ENCODE data around the gene R3HDM4. TPM values are rescaled to one million over a fixed set of nuclear protein-coding genes. Genes with fewer than 3 reads are reported as not detected.

R3HDM4 gene
- total and polyA plus RNA-seq, 9 of the 15 experiments (the other 6 are each of a cell fraction or from before 2014, with no cell fraction given), result 3.2 to 154 (median 59.0) TPM

- Histone ChIP-seq H3K4me3 (no peak overlapping the region), H3K9ac (ENCODE audit: insufficient read depth in 1 of 2, low read depth in 2 of 2, low read length in 2 of 2) (0 out of 4 replicates have a peak overlapping the region, but pooled peaks of 1 of the 2 experiments have one; percentile 26), H3K4me2 (ENCODE audit: insufficient read depth, low read length) (no peak overlapping the region), H3K27ac (ENCODE audit: extremely low read depth, low read depth, low read length) (no peak overlapping the region), H3K9me1 (ENCODE audit: control insufficient read depth, insufficient read depth, low read length) (peaks cover 6% of the 10 kb centered on the region), H3K4me1 (replicated peaks in 1 of 2; ENCODE audit: control insufficient read depth in 2 of 2, insufficient read depth in 2 of 2, low read length in 2 of 2) (peaks cover 15 to 80% of the 10 kb centered on the region in 2 experiments), H3K9me3 (replicated peaks; ENCODE audit: control insufficient read depth, insufficient read depth, low read depth, low read length) (no peaks in the 10 kb centered on the region), H3K79me2 (ENCODE audit: control insufficient read depth, insufficient read depth, low read length) (peaks cover 78% of the 10 kb centered on the region), H3K27me3 (ENCODE audit: control insufficient read depth in 2 of 2, insufficient read depth in 2 of 2, low read length in 2 of 2) (no peaks in the 10 kb centered on the region), H2AFZ (ENCODE audit: low read depth, low read length) (no peak overlapping the region), H4K20me1 (replicated peaks; ENCODE audit: control insufficient read depth, insufficient read depth, low read length) (peaks cover 24% of the 10 kb centered on the region), H3K36me3 (ENCODE audit: control insufficient read depth, insufficient read depth, low read length) (peaks cover 54% of the 10 kb centered on the region; the same call in 2 of the 3 replicates)
- intact Hi-C loops (cut with micrococcal nuclease) (no loop called here), in situ Hi-C loops (cut with MboI) (no loop called here)
- no TSS peak for BruUV-seq (replicated peaks)
- DNase-seq (ENCODE audit: extremely low read depth in 1 of 4, low spot score in 3 of 4) (no peak), FAIRE-seq (no peak), ATAC-seq (no peak)
- ChIA-PET CTCF (ENCODE audit: low intra/inter-chr PET ratio) (no interaction called here), POLR2A (no interaction called here)
- 92% methylated on average over 33 of the region's 37 CpGs for WGBS (ENCODE audit: insufficient coverage, low coverage, missing lambda C conversion rate)
- TF ChIP-seq POLR2G (IDR thresholded peaks at IDR 0.05; ENCODE audit: low read depth, low read length), result peak; percentile 60
- TF ChIP-seq BCOR (IDR thresholded peaks at IDR 0.05), result peak; percentile 58
- no peak for TF ChIP-seq PHB2 (IDR thresholded peaks at IDR 0.05; ENCODE audit: low read depth)
- TF ChIP-seq E2F4 (CRISPR knock-in tag; IDR thresholded peaks at IDR 0.05; ENCODE audit: low read depth), result no peak
- TF ChIP-seq RBM25 (IDR thresholded peaks at IDR 0.05; ENCODE audit: low read depth, low read length, severe bottlenecking), result peak; percentile 5
- no peak for TF ChIP-seq ZZZ3 (IDR thresholded peaks at IDR 0.05)
- TF ChIP-seq RBBP5 (IDR thresholded peaks at IDR 0.05; ENCODE audit: borderline replicate concordance, insufficient read depth, low read length, poor library complexity, severe bottlenecking), result no peak
- peak; percentile 23 for TF ChIP-seq CHD4 (IDR thresholded peaks at IDR 0.05; ENCODE audit: insufficient read depth, insufficient replicate concordance, low read depth, low read length, poor library complexity, severe bottlenecking)
- TF ChIP-seq ZBTB33 (CRISPR knock-in tag; IDR thresholded peaks at IDR 0.05), result peak; percentile 96
- TF ChIP-seq ZNF280B (CRISPR knock-in tag; IDR thresholded peaks at IDR 0.05), result no peak
- TF ChIP-seq POLR3A (IDR thresholded peaks at IDR 0.05; ENCODE audit: borderline replicate concordance, extremely low read depth, insufficient read depth, insufficient read length), result no peak
- TF ChIP-seq KDM1A (IDR thresholded peaks at IDR 0.05), result peak in 1 of 2 experiments; percentile 54; a peak in 1 of 4 replicates
- no peak for TF ChIP-seq RFX1 (IDR thresholded peaks at IDR 0.05)
These were observed 32.6 kb upstream of the R3HDM4 start for GRCh38 chr19:945401-946252.

All from K562 (cell line).